DOHH2 (cell line): ENCODE data around the gene ELOVL6.

Experiments used
- H3F3A ChIP-seq: fragments of 200-600 bp; sonication (generic), shearing (Covaris generic); 2 replicates; pipeline ENCODE4 v1.6.0; 2016; ENCODE audit warnings: antibody characterized with exemption, mild to moderate bottlenecking; ENCODE audit not compliant: control insufficient read depth, insufficient read depth
- H3K27ac ChIP-seq: fragments of 200-600 bp; sonication (generic); 2 replicates; pipeline ENCODE4 v1.5.1; 2014; ENCODE audit warnings: low read depth, mild to moderate bottlenecking, low read length, moderate library complexity
- H3K27me3 ChIP-seq: fragments of 200-600 bp; sonication (generic); 2 replicates; pipeline ENCODE4 v1.6.1; 2014; ENCODE audit warnings: mild to moderate bottlenecking, low read length, mixed read lengths; ENCODE audit not compliant: control insufficient read depth
- H3K36me3 ChIP-seq: fragments of 200-600 bp; sonication (generic); 2 replicates; pipeline ENCODE4 v1.6.1; 2014; ENCODE audit warnings: mild to moderate bottlenecking, low read length, moderate library complexity, mixed read lengths; ENCODE audit not compliant: control insufficient read depth
- H3K4me1 ChIP-seq: fragments of 200-600 bp; sonication (generic); 2 replicates; pipeline ENCODE4 v1.6.1; 2014; ENCODE audit warnings: mild to moderate bottlenecking, low read length, mixed read lengths; ENCODE audit not compliant: control insufficient read depth
- H3K4me2 ChIP-seq: fragments of 200-600 bp; sonication (generic); 2 replicates; pipeline ENCODE4 v1.6.0; 2014; ENCODE audit warnings: mild to moderate bottlenecking, low read length, moderate library complexity
- H3K4me3 ChIP-seq: fragments of 200-600 bp; sonication (generic); 2 replicates; pipeline ENCODE4 v1.5.1; 2014; ENCODE audit warnings: mild to moderate bottlenecking, low read length, mixed read lengths
- H3K79me2 ChIP-seq: fragments of 200-600 bp; sonication (generic); 2 replicates; pipeline ENCODE4 v1.6.1; 2014; ENCODE audit warnings: mild to moderate bottlenecking, low read length, mixed read lengths; ENCODE audit not compliant: control insufficient read depth
- H3K9me2 ChIP-seq: fragments of 200-600 bp; sonication (generic); replicated peaks from 2 replicates; pipeline ENCODE4 v1.6.1; 2014; ENCODE audit warnings: mild to moderate bottlenecking, low read length, mixed read lengths; ENCODE audit not compliant: control insufficient read depth
- H3K9me3 ChIP-seq: fragments of 200-600 bp; sonication (generic); 2 replicates; pipeline ENCODE4 v1.6.1; 2014; ENCODE audit warnings: antibody characterized with exemption, low read length, mixed read lengths; ENCODE audit not compliant: control insufficient read depth, insufficient read depth
- H4K20me1 ChIP-seq: fragments of 200-600 bp; sonication (generic); 2 replicates; pipeline ENCODE4 v1.6.0; 2014; ENCODE audit warnings: low read depth, mild to moderate bottlenecking, antibody characterized with exemption, low read length, moderate library complexity; ENCODE audit not compliant: control insufficient read depth, insufficient read depth
- EZH2phosphoT487 ChIP-seq: fragments of 200-600 bp; sonication (generic); IDR thresholded peaks from 2 replicates; pipeline ENCODE4 v1.6.1; 2017; ENCODE audit warnings: borderline replicate concordance, mild to moderate bottlenecking, antibody characterized with exemption, low read length, moderate library complexity, mixed read lengths
- TF ChIP-seq, protein P1 (sequence below): fragments of 200-600 bp; sonication (generic); IDR thresholded peaks from one replicate; pipeline ENCODE4 v1.5.1; 2014; ENCODE audit warnings: antibody characterized with exemption, mild to moderate bottlenecking, low read depth, low read length; ENCODE audit not compliant: poor library complexity, severe bottlenecking

The ELOVL6 gene

DNA sequence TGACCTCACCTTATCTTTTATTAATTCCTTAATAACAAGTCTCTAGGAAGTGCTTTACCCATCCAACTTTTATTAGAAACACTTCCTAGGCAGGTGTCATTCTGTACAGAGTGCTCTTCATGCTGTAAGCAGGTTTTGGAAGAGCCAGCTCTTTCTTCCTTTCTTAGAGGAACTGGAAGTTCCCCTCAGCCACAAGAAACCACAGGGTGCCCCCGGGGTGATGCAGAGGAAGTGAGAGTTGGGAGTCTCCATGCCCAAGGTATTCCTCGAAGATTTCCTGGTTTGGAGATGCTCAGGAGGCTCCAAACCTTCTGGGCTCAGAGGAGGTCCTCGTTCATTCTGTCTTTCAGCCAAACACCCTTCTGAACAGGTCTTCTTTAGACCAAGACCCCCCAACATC lies 201.9 kb downstream of the ELOVL6 start:
- H3K9me3 ChIP-seq, result no peaks in the 10 kb centered on the region
- no peaks in the 10 kb centered on the region for H3K79me2 ChIP-seq
- no peak for TF ChIP-seq EZH2phosphoT487
- TF ChIP-seq, protein P1, sequence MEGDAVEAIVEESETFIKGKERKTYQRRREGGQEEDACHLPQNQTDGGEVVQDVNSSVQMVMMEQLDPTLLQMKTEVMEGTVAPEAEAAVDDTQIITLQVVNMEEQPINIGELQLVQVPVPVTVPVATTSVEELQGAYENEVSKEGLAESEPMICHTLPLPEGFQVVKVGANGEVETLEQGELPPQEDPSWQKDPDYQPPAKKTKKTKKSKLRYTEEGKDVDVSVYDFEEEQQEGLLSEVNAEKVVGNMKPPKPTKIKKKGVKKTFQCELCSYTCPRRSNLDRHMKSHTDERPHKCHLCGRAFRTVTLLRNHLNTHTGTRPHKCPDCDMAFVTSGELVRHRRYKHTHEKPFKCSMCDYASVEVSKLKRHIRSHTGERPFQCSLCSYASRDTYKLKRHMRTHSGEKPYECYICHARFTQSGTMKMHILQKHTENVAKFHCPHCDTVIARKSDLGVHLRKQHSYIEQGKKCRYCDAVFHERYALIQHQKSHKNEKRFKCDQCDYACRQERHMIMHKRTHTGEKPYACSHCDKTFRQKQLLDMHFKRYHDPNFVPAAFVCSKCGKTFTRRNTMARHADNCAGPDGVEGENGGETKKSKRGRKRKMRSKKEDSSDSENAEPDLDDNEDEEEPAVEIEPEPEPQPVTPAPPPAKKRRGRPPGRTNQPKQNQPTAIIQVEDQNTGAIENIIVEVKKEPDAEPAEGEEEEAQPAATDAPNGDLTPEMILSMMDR, result no peak
- peaks cover 30% of the 10 kb centered on the region for H3K4me1 ChIP-seq
- 0 out of 2 replicates have a peak, but pooled peaks cover 3% of the 10 kb centered on the region for H3F3A ChIP-seq
- no peak overlapping the region for H3K4me3 ChIP-seq
- peaks cover 17% of the 10 kb centered on the region for H3K27me3 ChIP-seq
- H3K4me2 ChIP-seq, result no peak overlapping the region
- no peaks in the 10 kb centered on the region for H4K20me1 ChIP-seq
- H3K9me2 ChIP-seq, result no peaks in the 10 kb centered on the region
- no peak overlapping the region for H3K27ac ChIP-seq
- no peaks in the 10 kb centered on the region for H3K36me3 ChIP-seq
